Progenitor cell of endocrine pancreas (in vitro differentiated cells): Measurements from ENCODE around the gene TMEM147. TPM values are rescaled to one million over a fixed set of nuclear protein-coding genes. Genes with fewer than 3 reads are reported as not detected.

Experiments used
- DNase-seq: peaks from one replicate; pipeline ENCODE4 v3.0.0; 2021; ENCODE audit warnings: low spot score; ENCODE audit not compliant: unreplicated experiment
- H3K27ac Mint-ChIP-seq: 2 replicates; pipeline ENCODE4 v1.8.0; 2021; ENCODE audit warnings: mild to moderate bottlenecking, moderate library complexity, mixed read lengths
- H3K27me3 Mint-ChIP-seq: 2 replicates; pipeline ENCODE4 v1.8.0; 2021; ENCODE audit warnings: mixed read lengths
- H3K36me3 Mint-ChIP-seq: 2 replicates; pipeline ENCODE4 v1.8.0; 2022; ENCODE audit warnings: mixed read lengths; ENCODE audit not compliant: insufficient read depth
- H3K4me1 Mint-ChIP-seq: 2 replicates; pipeline ENCODE4 v1.8.0; 2021; ENCODE audit warnings: low read depth, mixed read lengths
- H3K4me3 Mint-ChIP-seq: 2 replicates; pipeline ENCODE4 v1.8.0; 2021; ENCODE audit warnings: low read depth, mild to moderate bottlenecking, moderate library complexity, mixed read lengths
- H3K9me3 Mint-ChIP-seq: 2 replicates; pipeline ENCODE4 v1.8.0; 2021; ENCODE audit warnings: low read depth, mixed read lengths
- CTCF ChIP-seq: fragments of 200-600 bp; sonication (generic); IDR thresholded peaks from one replicate; pipeline ENCODE4 v1.5.0; 2021; ENCODE audit warnings: antibody characterized with exemption, mild to moderate bottlenecking; ENCODE audit not compliant: unreplicated experiment
- total RNA-seq: library from RNA; stranded (reverse); gene quantifications from 2 replicates; pipeline ENCODE4 v1.2.1, GENCODE V29; 2021

The TMEM147 gene
- total RNA-seq, 1 donor from 2014 or later: 95.2 TPM

GRCh38 chr19:35501684-35502083, 43.7 kb upstream of the TMEM147 start:
- Mint-ChIP-seq H3K4me1 (no peaks in the 10 kb centered on the region), H3K36me3 (peaks cover 31% of the 10 kb centered on the region), H3K9me3 (no peaks in the 10 kb centered on the region), H3K27ac (no peak overlapping the region), H3K4me3 (no peak overlapping the region), H3K27me3 (no peaks in the 10 kb centered on the region)
- no peak for DNase-seq
- TF ChIP-seq CTCF: no peak

DNA sequence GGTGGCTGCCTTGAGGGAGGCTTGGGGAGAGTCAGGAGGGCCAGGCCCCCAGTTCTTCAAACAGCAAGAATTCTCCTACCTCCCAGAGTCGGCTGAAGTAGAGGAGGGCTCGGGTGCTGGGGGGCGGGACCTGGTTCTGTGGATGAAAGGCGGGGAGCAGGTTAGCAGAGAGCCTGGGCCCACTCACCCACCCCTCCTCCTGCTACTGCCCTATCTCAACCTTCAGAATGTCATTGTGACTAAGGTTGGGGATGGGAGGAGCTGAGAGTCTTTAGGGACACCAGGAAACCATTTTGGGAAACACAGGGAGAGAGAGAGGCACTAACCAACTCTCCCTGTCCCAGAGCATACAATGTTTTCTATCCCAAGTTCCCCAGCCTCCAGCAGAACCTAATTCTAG, 42.7 kb upstream of the TMEM147 start:
- H3K36me3 Mint-ChIP-seq: peaks cover 31% of the 10 kb centered on the region
- no peak overlapping the region for H3K4me3 Mint-ChIP-seq
- no peak for TF ChIP-seq CTCF
- H3K27ac Mint-ChIP-seq: peak overlapping the region; percentile 49
- H3K4me1 Mint-ChIP-seq: no peaks in the 10 kb centered on the region
- no peaks in the 10 kb centered on the region for H3K9me3 Mint-ChIP-seq
- H3K27me3 Mint-ChIP-seq: no peaks in the 10 kb centered on the region
- no peak for DNase-seq

DNA sequence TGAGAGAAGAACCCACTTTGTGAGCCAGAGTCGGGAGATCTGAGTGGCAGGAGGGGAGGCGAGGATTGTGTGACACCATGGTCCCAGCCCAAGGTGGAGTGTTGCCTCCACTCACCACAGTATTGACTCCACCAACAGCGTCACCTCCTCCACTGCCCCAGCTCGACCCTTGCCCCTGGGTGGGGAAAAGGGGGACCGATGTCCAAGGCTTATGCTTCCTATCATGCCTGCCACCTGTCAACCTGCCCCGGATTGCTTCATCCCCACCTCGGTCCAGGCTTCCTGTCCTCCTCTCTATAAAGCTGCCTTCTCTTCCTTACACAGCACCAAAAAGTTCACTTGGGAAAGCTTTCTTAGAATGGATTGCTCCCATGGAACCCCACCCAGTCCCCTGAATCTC, 39.4 kb upstream of the TMEM147 start:
- DNase-seq: no peak
- Mint-ChIP-seq H3K36me3 (peaks cover 22% of the 10 kb centered on the region), H3K4me3 (no peak overlapping the region), H3K4me1 (peaks cover 8% of the 10 kb centered on the region), H3K27me3 (no peaks in the 10 kb centered on the region), H3K27ac (no peak overlapping the region), H3K9me3 (no peaks in the 10 kb centered on the region)
- no peak for TF ChIP-seq CTCF

DNA sequence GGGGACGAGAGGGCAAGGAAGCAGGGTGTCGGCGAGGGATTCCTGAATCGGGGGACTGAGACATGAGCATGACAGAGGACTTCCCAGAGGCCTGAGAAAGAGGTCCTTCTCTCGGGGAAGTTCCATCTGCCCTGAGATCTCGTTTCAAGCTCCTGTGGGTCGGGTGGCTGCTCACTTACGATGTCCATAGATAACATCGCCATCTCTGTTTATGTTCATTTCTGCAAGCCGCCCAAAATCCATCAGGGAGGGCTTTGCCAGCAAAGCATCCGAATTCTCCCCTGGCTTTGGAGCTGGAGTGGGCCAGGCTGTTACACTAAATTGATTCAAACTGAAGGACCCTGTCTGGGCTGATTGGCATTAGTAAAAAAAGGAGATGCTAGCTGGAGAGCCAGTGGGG, 37.9 kb upstream of the TMEM147 start:
- DNase-seq: no peak
- TF ChIP-seq CTCF: no peak
- Mint-ChIP-seq H3K4me1 (peaks cover 8% of the 10 kb centered on the region), H3K27ac (no peak overlapping the region), H3K9me3 (no peaks in the 10 kb centered on the region), H3K27me3 (no peaks in the 10 kb centered on the region), H3K4me3 (no peak overlapping the region), H3K36me3 (peaks cover 18% of the 10 kb centered on the region)

DNA sequence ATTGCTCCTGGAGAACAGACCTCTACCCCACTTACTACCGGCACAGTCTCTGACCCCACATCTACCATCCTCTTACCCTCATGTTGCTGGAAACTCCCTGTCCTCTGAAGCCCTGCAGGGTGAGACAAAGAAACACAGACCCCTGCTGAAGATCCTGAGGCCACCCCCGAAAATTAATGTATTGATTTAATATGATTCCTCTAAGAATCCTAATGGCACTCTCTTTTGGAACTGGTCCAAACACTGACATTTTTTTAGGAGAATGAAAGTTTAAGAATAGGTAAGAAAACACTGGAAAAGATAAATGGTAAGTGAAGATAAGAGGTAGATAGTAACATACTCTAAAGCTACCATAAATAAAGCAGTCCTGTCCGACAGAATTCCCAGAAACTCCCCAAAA, 37.3 kb upstream of the TMEM147 start:
- peaks cover 4% of the 10 kb centered on the region for H3K27me3 Mint-ChIP-seq
- peaks cover 16% of the 10 kb centered on the region for H3K36me3 Mint-ChIP-seq
- H3K27ac Mint-ChIP-seq: no peak overlapping the region

More for the DNA sequence above, 37.3 kb upstream of the TMEM147 start:
- no peak for TF ChIP-seq CTCF
- Mint-ChIP-seq H3K4me3 (peak overlapping the region; percentile 97), H3K9me3 (no peaks in the 10 kb centered on the region), H3K4me1 (peaks cover 8% of the 10 kb centered on the region)
- DNase-seq: no peak
